Measurements from ENCODE around the gene APOD.

The APOD gene

DNA sequence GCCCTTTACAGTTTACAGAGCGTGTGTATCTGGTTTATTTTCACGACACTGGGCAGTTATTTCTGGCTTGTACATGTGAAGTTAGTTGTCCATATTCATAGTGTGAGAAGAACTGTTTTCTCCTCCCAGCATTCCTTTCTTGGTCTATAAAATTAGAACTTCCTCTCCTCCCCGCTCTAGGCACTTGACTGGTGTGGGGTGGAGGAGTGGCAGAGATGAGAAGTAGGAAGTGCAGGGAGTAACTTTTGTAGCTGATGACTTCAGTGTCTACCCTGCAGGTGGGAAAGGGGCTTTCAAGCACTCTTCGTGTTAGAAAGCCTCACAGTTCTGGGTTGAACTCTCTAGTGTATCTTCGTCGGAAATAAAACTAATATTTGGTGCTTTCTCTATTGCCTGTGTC is 13.4 kb downstream of the APOD start:
- Histone ChIP-seq H3K4me1 (ENCODE audit: control insufficient read depth in 1 of 2, insufficient read depth in 2 of 2, low read length in 2 of 2) (no peaks in the 10 kb centered on the region), H3K9me3 (ENCODE audit: control insufficient read depth in 1 of 2, low read length in 2 of 2) (no peaks in the 10 kb centered on the region), H3K27ac (ENCODE audit: low read depth, low read length) (no peak overlapping the region), H3K4me3 (ENCODE audit: low read depth in 1 of 2, low read length in 2 of 2) (no peak overlapping the region), H3K9ac (ENCODE audit: low read depth in 1 of 2, low read length in 2 of 2) (no peak overlapping the region), H3K27me3 (ENCODE audit: control insufficient read depth in 1 of 2, insufficient read depth in 2 of 2, low read length in 2 of 2) (peaks cover 0 to 4% of the 10 kb centered on the region in 2 donors), H3K36me3 (ENCODE audit: control insufficient read depth in 1 of 2, insufficient read depth in 2 of 2, low read length in 2 of 2) (no peaks in the 10 kb centered on the region)

GRCh38 chr3:195568630-195569029 is 15.1 kb downstream of the APOD start:
- peaks cover 0 to 4% of the 10 kb centered on the region in 2 donors for H3K27me3 ChIP-seq (ENCODE audit: control insufficient read depth in 1 of 2, insufficient read depth in 2 of 2, low read length in 2 of 2)
- H3K9me3 ChIP-seq (ENCODE audit: control insufficient read depth in 1 of 2, low read length in 2 of 2) = no peaks in the 10 kb centered on the region
- no peak overlapping the region for H3K4me3 ChIP-seq (ENCODE audit: low read depth in 1 of 2, low read length in 2 of 2)
- H3K36me3 ChIP-seq (ENCODE audit: control insufficient read depth in 1 of 2, insufficient read depth in 2 of 2, low read length in 2 of 2) = no peaks in the 10 kb centered on the region
- H3K4me1 ChIP-seq (ENCODE audit: control insufficient read depth in 1 of 2, insufficient read depth in 2 of 2, low read length in 2 of 2) = no peaks in the 10 kb centered on the region
- H3K27ac ChIP-seq (ENCODE audit: low read depth, low read length) = no peak overlapping the region
- no peak overlapping the region for H3K9ac ChIP-seq (ENCODE audit: low read depth in 1 of 2, low read length in 2 of 2)

- no peak overlapping the region for H3K4me3 ChIP-seq (ENCODE audit: low read depth in 1 of 2, low read length in 2 of 2)
- H3K4me1 ChIP-seq (ENCODE audit: control insufficient read depth in 1 of 2, insufficient read depth in 2 of 2, low read length in 2 of 2) = no peaks in the 10 kb centered on the region
- H3K9ac ChIP-seq (ENCODE audit: low read depth in 1 of 2, low read length in 2 of 2) = no peak overlapping the region
These were observed 16.9 kb downstream of the APOD start for GRCh38 chr3:195566797-195567196.

DNA sequence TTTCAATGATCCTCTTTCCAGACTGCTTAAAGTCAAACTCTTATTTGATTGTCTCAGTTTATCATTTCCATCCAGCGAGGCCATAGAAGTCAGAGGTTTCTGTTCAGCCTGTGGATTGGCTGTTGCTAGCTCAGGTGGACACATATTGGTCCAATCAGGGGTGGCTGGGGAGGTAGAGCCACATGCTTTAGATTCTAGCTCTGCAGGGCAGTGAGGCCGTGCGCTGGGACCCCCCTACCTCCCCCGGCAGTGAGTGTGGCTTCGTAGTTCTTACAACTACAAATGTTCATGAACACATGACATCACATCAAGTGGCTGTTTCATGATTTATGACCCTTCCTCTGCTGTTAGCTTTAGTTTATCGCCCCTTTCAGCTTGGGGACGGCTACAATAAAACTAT is 18.0 kb downstream of the APOD start:
- Histone ChIP-seq H3K4me1 (ENCODE audit: control insufficient read depth in 1 of 2, insufficient read depth in 2 of 2, low read length in 2 of 2) (no peaks in the 10 kb centered on the region), H3K36me3 (ENCODE audit: control insufficient read depth in 1 of 2, insufficient read depth in 2 of 2, low read length in 2 of 2) (no peaks in the 10 kb centered on the region), H3K27ac (ENCODE audit: low read depth, low read length) (no peak overlapping the region), H3K27me3 (ENCODE audit: control insufficient read depth in 1 of 2, insufficient read depth in 2 of 2, low read length in 2 of 2) (peaks cover 0 to 4% of the 10 kb centered on the region in 2 donors), H3K4me3 (ENCODE audit: low read depth in 1 of 2, low read length in 2 of 2) (no peak overlapping the region), H3K9ac (ENCODE audit: low read depth in 1 of 2, low read length in 2 of 2) (no peak overlapping the region), H3K9me3 (ENCODE audit: control insufficient read depth in 1 of 2, low read length in 2 of 2) (no peaks in the 10 kb centered on the region)

More at GRCh38 chr3:195566797-195567196, 16.9 kb downstream of the APOD start:
- H3K36me3 ChIP-seq (ENCODE audit: control insufficient read depth in 1 of 2, insufficient read depth in 2 of 2, low read length in 2 of 2) = no peaks in the 10 kb centered on the region
- H3K9me3 ChIP-seq (ENCODE audit: control insufficient read depth in 1 of 2, low read length in 2 of 2) = no peaks in the 10 kb centered on the region
- no peak overlapping the region for H3K27ac ChIP-seq (ENCODE audit: low read depth, low read length)
- peaks cover 0 to 4% of the 10 kb centered on the region in 2 donors for H3K27me3 ChIP-seq (ENCODE audit: control insufficient read depth in 1 of 2, insufficient read depth in 2 of 2, low read length in 2 of 2)

- Histone ChIP-seq H3K9me3 (ENCODE audit: control insufficient read depth in 1 of 2, low read length in 2 of 2) (no peaks in the 10 kb centered on the region), H3K4me3 (ENCODE audit: low read depth in 1 of 2, low read length in 2 of 2) (no peak overlapping the region), H3K4me1 (ENCODE audit: control insufficient read depth in 1 of 2, insufficient read depth in 2 of 2, low read length in 2 of 2) (peaks cover 0 to 7% of the 10 kb centered on the region in 2 donors), H3K9ac (ENCODE audit: low read depth in 1 of 2, low read length in 2 of 2) (no peak overlapping the region), H3K27me3 (ENCODE audit: control insufficient read depth in 1 of 2, insufficient read depth in 2 of 2, low read length in 2 of 2) (peaks cover 0 to 4% of the 10 kb centered on the region in 2 donors), H3K27ac (ENCODE audit: low read depth, low read length) (no peak overlapping the region), H3K36me3 (ENCODE audit: control insufficient read depth in 1 of 2, insufficient read depth in 2 of 2, low read length in 2 of 2) (no peaks in the 10 kb centered on the region)
These were observed 20.4 kb downstream of the APOD start for GRCh38 chr3:195563317-195563716.

- Histone ChIP-seq H3K27ac (ENCODE audit: low read depth, low read length) (no peak overlapping the region), H3K36me3 (ENCODE audit: control insufficient read depth in 1 of 2, insufficient read depth in 2 of 2, low read length in 2 of 2) (no peaks in the 10 kb centered on the region)
These were observed 23.9 kb downstream of the APOD start for GRCh38 chr3:195559723-195560409.

GRCh38 chr3:195558602-195559001 is 25.1 kb downstream of the APOD start:
- Histone ChIP-seq H3K36me3 (ENCODE audit: control insufficient read depth in 1 of 2, insufficient read depth in 2 of 2, low read length in 2 of 2) (no peaks in the 10 kb centered on the region), H3K27ac (ENCODE audit: low read depth, low read length) (no peak overlapping the region), H3K4me3 (ENCODE audit: low read depth in 1 of 2, low read length in 2 of 2) (no peak overlapping the region), H3K9me3 (ENCODE audit: control insufficient read depth in 1 of 2, low read length in 2 of 2) (no peaks in the 10 kb centered on the region), H3K27me3 (ENCODE audit: control insufficient read depth in 1 of 2, insufficient read depth in 2 of 2, low read length in 2 of 2) (no peaks in the 10 kb centered on the region), H3K9ac (ENCODE audit: low read depth in 1 of 2, low read length in 2 of 2) (no peak overlapping the region), H3K4me1 (ENCODE audit: control insufficient read depth in 1 of 2, insufficient read depth in 2 of 2, low read length in 2 of 2) (peaks cover 4 to 20% of the 10 kb centered on the region in 2 donors)

More at GRCh38 chr3:195559723-195560409, 23.9 kb downstream of the APOD start:
- Histone ChIP-seq H3K9me3 (ENCODE audit: control insufficient read depth in 1 of 2, low read length in 2 of 2) (no peaks in the 10 kb centered on the region), H3K9ac (ENCODE audit: low read depth in 1 of 2, low read length in 2 of 2) (no peak overlapping the region), H3K27me3 (ENCODE audit: control insufficient read depth in 1 of 2, insufficient read depth in 2 of 2, low read length in 2 of 2) (no peaks in the 10 kb centered on the region), H3K4me1 (ENCODE audit: control insufficient read depth in 1 of 2, insufficient read depth in 2 of 2, low read length in 2 of 2) (peaks cover 4 to 20% of the 10 kb centered on the region in 2 donors), H3K4me3 (ENCODE audit: low read depth in 1 of 2, low read length in 2 of 2) (no peak overlapping the region)

DNA sequence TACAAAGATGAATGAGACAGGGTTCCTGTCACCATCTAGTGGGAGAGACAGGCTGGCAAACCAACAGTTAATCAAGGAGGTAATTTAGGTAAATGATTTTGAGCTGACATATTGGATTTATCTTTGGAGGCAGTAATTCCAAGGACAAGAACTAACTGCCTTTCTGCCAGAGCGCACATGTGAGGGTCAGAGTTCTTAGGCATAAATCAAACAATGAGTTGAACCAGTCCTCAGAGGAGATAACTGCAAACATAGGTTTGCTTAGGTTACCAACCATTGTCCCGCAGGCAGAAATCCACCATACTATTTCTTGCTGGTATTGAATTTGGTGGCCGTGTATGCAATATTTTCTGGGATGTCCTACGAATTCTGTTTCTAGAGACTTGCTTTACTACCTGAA is 26.4 kb downstream of the APOD start:
- H3K27me3 ChIP-seq (ENCODE audit: control insufficient read depth in 1 of 2, insufficient read depth in 2 of 2, low read length in 2 of 2) = no peaks in the 10 kb centered on the region
- H3K9ac ChIP-seq (ENCODE audit: low read depth in 1 of 2, low read length in 2 of 2) = no peak overlapping the region
- H3K4me1 ChIP-seq (ENCODE audit: control insufficient read depth in 1 of 2, insufficient read depth in 2 of 2, low read length in 2 of 2) = peaks cover 4 to 20% of the 10 kb centered on the region in 2 donors
- no peaks in the 10 kb centered on the region for H3K9me3 ChIP-seq (ENCODE audit: control insufficient read depth in 1 of 2, low read length in 2 of 2)
- H3K36me3 ChIP-seq (ENCODE audit: control insufficient read depth in 1 of 2, insufficient read depth in 2 of 2, low read length in 2 of 2) = no peaks in the 10 kb centered on the region
- H3K27ac ChIP-seq (ENCODE audit: low read depth, low read length) = no peak overlapping the region
- peak overlapping the region in 1 of 2 donors; percentile 31 for H3K4me3 ChIP-seq (ENCODE audit: low read depth in 1 of 2, low read length in 2 of 2)

GRCh38 chr3:195556390-195556789 is 27.4 kb downstream of the APOD start:
- no peaks in the 10 kb centered on the region for H3K36me3 ChIP-seq (ENCODE audit: control insufficient read depth in 1 of 2, insufficient read depth in 2 of 2, low read length in 2 of 2)
- H3K27me3 ChIP-seq (ENCODE audit: control insufficient read depth in 1 of 2, insufficient read depth in 2 of 2, low read length in 2 of 2) = no peaks in the 10 kb centered on the region
- no peak overlapping the region for H3K9ac ChIP-seq (ENCODE audit: low read depth in 1 of 2, low read length in 2 of 2)
- no peak overlapping the region for H3K4me3 ChIP-seq (ENCODE audit: low read depth in 1 of 2, low read length in 2 of 2)
- H3K9me3 ChIP-seq (ENCODE audit: control insufficient read depth in 1 of 2, low read length in 2 of 2) = no peaks in the 10 kb centered on the region
- no peak overlapping the region for H3K27ac ChIP-seq (ENCODE audit: low read depth, low read length)
- H3K4me1 ChIP-seq (ENCODE audit: control insufficient read depth in 1 of 2, insufficient read depth in 2 of 2, low read length in 2 of 2) = peaks cover 9 to 26% of the 10 kb centered on the region in 2 donors

DNA sequence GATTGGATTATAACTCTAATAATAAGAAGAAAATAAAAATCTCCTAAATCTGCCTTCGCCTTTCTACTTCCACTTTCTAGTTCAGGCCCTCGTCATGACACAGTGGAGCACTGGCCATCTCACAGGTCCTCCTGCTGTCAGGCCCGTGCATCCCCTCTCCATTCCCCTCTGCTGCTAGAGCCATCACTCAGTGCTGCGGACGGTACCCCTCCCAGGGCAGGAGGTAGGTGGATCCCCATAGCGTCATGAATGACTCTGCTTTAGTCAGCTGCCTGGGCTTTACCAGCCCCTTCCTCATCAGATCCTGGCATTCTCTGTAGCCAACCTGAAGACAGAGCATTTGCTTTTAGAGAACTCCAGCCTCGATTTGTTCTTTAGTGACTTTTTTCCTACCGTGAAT is 28.6 kb downstream of the APOD start:
- Histone ChIP-seq H3K9ac (ENCODE audit: low read depth in 1 of 2, low read length in 2 of 2) (no peak overlapping the region), H3K27ac (ENCODE audit: low read depth, low read length) (no peak overlapping the region), H3K36me3 (ENCODE audit: control insufficient read depth in 1 of 2, insufficient read depth in 2 of 2, low read length in 2 of 2) (no peaks in the 10 kb centered on the region), H3K27me3 (ENCODE audit: control insufficient read depth in 1 of 2, insufficient read depth in 2 of 2, low read length in 2 of 2) (no peaks in the 10 kb centered on the region), H3K9me3 (ENCODE audit: control insufficient read depth in 1 of 2, low read length in 2 of 2) (no peaks in the 10 kb centered on the region), H3K4me3 (ENCODE audit: low read depth in 1 of 2, low read length in 2 of 2) (no peak overlapping the region), H3K4me1 (ENCODE audit: control insufficient read depth in 1 of 2, insufficient read depth in 2 of 2, low read length in 2 of 2) (peaks cover 22 to 37% of the 10 kb centered on the region in 2 donors)

Data from duodenal mucosa (tissue), 2 donors.